Activated CD4-positive, alpha-beta T cell treated with anti-CD3 and anti-CD28 coated beads, Interleukin-2, amount 10 ng/mL, durations not matched to agents 24 days and 14 days (primary cell): Measurements from ENCODE around the gene DLG2. TPM values are rescaled to one million over a fixed set of nuclear protein-coding genes. Genes with fewer than 3 reads are reported as not detected.
"Not testable (repeated sequence)": the region's sequence is repeated elsewhere in the genome, so short reads cannot be mapped to it uniquely, and the experiment has no call there.

ENCODE experiments used
- DNase-seq: peaks from one replicate; pipeline ENCODE4 v3.0.0; 2022
- H3K27ac Mint-ChIP-seq: one replicate; pipeline ENCODE4 v1.8.0; 2022; ENCODE audit warnings: mild to moderate bottlenecking, mixed read lengths
- H3K27me3 Mint-ChIP-seq: one replicate; pipeline ENCODE4 v1.8.0; 2022; ENCODE audit warnings: mixed read lengths
- H3K36me3 Mint-ChIP-seq: one replicate; pipeline ENCODE4 v1.8.0; 2022; ENCODE audit warnings: low read depth, mild to moderate bottlenecking, mixed read lengths
- H3K4me1 Mint-ChIP-seq: one replicate; pipeline ENCODE4 v1.8.0; 2021; ENCODE audit warnings: mixed read lengths
- H3K4me3 Mint-ChIP-seq: one replicate; pipeline ENCODE4 v1.8.0; 2022; ENCODE audit warnings: mild to moderate bottlenecking, moderate library complexity, mixed read lengths
- H3K9me3 Mint-ChIP-seq: one replicate; pipeline ENCODE4 v1.8.0; 2021; ENCODE audit warnings: mixed read lengths
- intact Hi-C: fragments of 100-400 bp; cut with micrococcal nuclease; formaldehyde crosslinking; loops from one replicate; pipeline ENCODE4 v1.15.1; 2023
- total RNA-seq: library from RNA; stranded (reverse); gene quantifications from 2 replicates; pipeline ENCODE4 v1.2.3, GENCODE V29; 2022

DLG2 gene
- total RNA-seq, 1 donor from 2014 or later = 1.0 TPM

GRCh38 chr11:84853841-84854497 lies 773.2 kb downstream of the DLG2 start:
- DNase-seq = no peak
- no peak overlapping the region for H3K27ac Mint-ChIP-seq
- H3K4me1 Mint-ChIP-seq = no peaks in the 10 kb centered on the region
- no peaks in the 10 kb centered on the region for H3K36me3 Mint-ChIP-seq
- no peak overlapping the region for H3K4me3 Mint-ChIP-seq
- no peaks in the 10 kb centered on the region for H3K27me3 Mint-ChIP-seq
- no peaks in the 10 kb centered on the region for H3K9me3 Mint-ChIP-seq
- intact Hi-C loops = no loop called here

GRCh38 chr11:84847842-84848241 lies 779.3 kb downstream of the DLG2 start:
- DNase-seq = no peak
- intact Hi-C loops = no loop called here
- no peaks in the 10 kb centered on the region for H3K4me1 Mint-ChIP-seq
- no peaks in the 10 kb centered on the region for H3K36me3 Mint-ChIP-seq
- no peaks in the 10 kb centered on the region for H3K9me3 Mint-ChIP-seq
- H3K4me3 Mint-ChIP-seq = no peak overlapping the region
- H3K27me3 Mint-ChIP-seq = no peaks in the 10 kb centered on the region
- no peak overlapping the region for H3K27ac Mint-ChIP-seq

GRCh38 chr11:84840201-84840600 lies 786.9 kb downstream of the DLG2 start:
- H3K36me3 Mint-ChIP-seq, intact Hi-C loops, H3K4me3 Mint-ChIP-seq, H3K27me3 Mint-ChIP-seq, DNase-seq, H3K27ac Mint-ChIP-seq, H3K9me3 Mint-ChIP-seq, H3K4me1 Mint-ChIP-seq: not testable (repeated sequence)

- Mint-ChIP-seq H3K4me1 (no peaks in the 10 kb centered on the region), H3K36me3 (no peaks in the 10 kb centered on the region), H3K27me3 (no peaks in the 10 kb centered on the region), H3K4me3 (no peak overlapping the region), H3K9me3 (peaks cover 3% of the 10 kb centered on the region), H3K27ac (no peak overlapping the region)
- intact Hi-C loops = loop anchor here (5.0 kb wide), 1 partner anchor 385 kb away; no protein-coding TSS in a partner anchor
- no peak for DNase-seq
These were observed 789.6 kb downstream of the DLG2 start for GRCh38 chr11:84837402-84838069.

GRCh38 chr11:84836371-84836770 lies 790.8 kb downstream of the DLG2 start:
- intact Hi-C loops = loop anchor here (5.0 kb wide), 1 partner anchor 384 kb away; no protein-coding TSS in a partner anchor
- H3K27ac Mint-ChIP-seq = no peak overlapping the region
- H3K9me3 Mint-ChIP-seq = peaks cover 3% of the 10 kb centered on the region
- no peaks in the 10 kb centered on the region for H3K27me3 Mint-ChIP-seq
- no peak for DNase-seq
- no peaks in the 10 kb centered on the region for H3K4me1 Mint-ChIP-seq
- H3K36me3 Mint-ChIP-seq = no peaks in the 10 kb centered on the region
- H3K4me3 Mint-ChIP-seq = no peak overlapping the region

GRCh38 chr11:84833488-84834088 lies 793.6 kb downstream of the DLG2 start:
- no peaks in the 10 kb centered on the region for H3K4me1 Mint-ChIP-seq

GRCh38 chr11:84830372-84830771 lies 796.8 kb downstream of the DLG2 start:
- Mint-ChIP-seq H3K4me1 (no peaks in the 10 kb centered on the region), H3K36me3 (no peaks in the 10 kb centered on the region), H3K4me3 (no peak overlapping the region), H3K27ac (no peak overlapping the region), H3K27me3 (no peaks in the 10 kb centered on the region), H3K9me3 (no peaks in the 10 kb centered on the region)
- intact Hi-C loops = no loop called here
- DNase-seq = no peak

More at GRCh38 chr11:84833488-84834088, 793.6 kb downstream of the DLG2 start:
- Mint-ChIP-seq H3K4me3 (no peak overlapping the region), H3K27me3 (no peaks in the 10 kb centered on the region), H3K9me3 (no peaks in the 10 kb centered on the region), H3K36me3 (no peaks in the 10 kb centered on the region), H3K27ac (no peak overlapping the region)
- no peak for DNase-seq
- intact Hi-C loops = no loop called here

- Mint-ChIP-seq H3K36me3 (no peaks in the 10 kb centered on the region), H3K27me3 (no peaks in the 10 kb centered on the region), H3K9me3 (no peaks in the 10 kb centered on the region), H3K4me3 (no peak overlapping the region), H3K4me1 (no peaks in the 10 kb centered on the region), H3K27ac (no peak overlapping the region)
- intact Hi-C loops = no loop called here
- DNase-seq = no peak
These were observed 798.0 kb downstream of the DLG2 start for GRCh38 chr11:84829162-84829561.

GRCh38 chr11:84828616-84829015 lies 798.5 kb downstream of the DLG2 start:
- no peaks in the 10 kb centered on the region for H3K36me3 Mint-ChIP-seq
- H3K27ac Mint-ChIP-seq = no peak overlapping the region
- DNase-seq = no peak
- H3K27me3 Mint-ChIP-seq = no peaks in the 10 kb centered on the region
- no peaks in the 10 kb centered on the region for H3K4me1 Mint-ChIP-seq
- H3K9me3 Mint-ChIP-seq = no peaks in the 10 kb centered on the region
- intact Hi-C loops = no loop called here
- no peak overlapping the region for H3K4me3 Mint-ChIP-seq

GRCh38 chr11:84825106-84825660 lies 802.0 kb downstream of the DLG2 start:
- Mint-ChIP-seq H3K4me3 (no peak overlapping the region), H3K4me1 (no peaks in the 10 kb centered on the region), H3K9me3 (no peaks in the 10 kb centered on the region), H3K27me3 (no peaks in the 10 kb centered on the region), H3K36me3 (no peaks in the 10 kb centered on the region), H3K27ac (no peak overlapping the region)
- DNase-seq = no peak
- intact Hi-C loops = no loop called here

GRCh38 chr11:84824624-84825023 lies 802.5 kb downstream of the DLG2 start:
- no peak overlapping the region for H3K4me3 Mint-ChIP-seq
- H3K27ac Mint-ChIP-seq = no peak overlapping the region
- no peaks in the 10 kb centered on the region for H3K27me3 Mint-ChIP-seq
- H3K36me3 Mint-ChIP-seq = no peaks in the 10 kb centered on the region
- intact Hi-C loops = no loop called here
- no peaks in the 10 kb centered on the region for H3K4me1 Mint-ChIP-seq
- H3K9me3 Mint-ChIP-seq = no peaks in the 10 kb centered on the region
- no peak for DNase-seq

- no peak overlapping the region for H3K4me3 Mint-ChIP-seq
- no peak for DNase-seq
- H3K36me3 Mint-ChIP-seq = no peaks in the 10 kb centered on the region
- H3K4me1 Mint-ChIP-seq = no peaks in the 10 kb centered on the region
- no peaks in the 10 kb centered on the region for H3K9me3 Mint-ChIP-seq
- no peak overlapping the region for H3K27ac Mint-ChIP-seq
- H3K27me3 Mint-ChIP-seq = no peaks in the 10 kb centered on the region
- intact Hi-C loops = no loop called here
These were observed 807.6 kb downstream of the DLG2 start for GRCh38 chr11:84819537-84819936.

- DNase-seq = no peak
- H3K27ac Mint-ChIP-seq = no peak overlapping the region
- H3K36me3 Mint-ChIP-seq = no peaks in the 10 kb centered on the region
- intact Hi-C loops = no loop called here
- H3K9me3 Mint-ChIP-seq = no peaks in the 10 kb centered on the region
- H3K27me3 Mint-ChIP-seq = no peaks in the 10 kb centered on the region
- H3K4me3 Mint-ChIP-seq = no peak overlapping the region
- no peaks in the 10 kb centered on the region for H3K4me1 Mint-ChIP-seq
These were observed 808.0 kb downstream of the DLG2 start for GRCh38 chr11:84819128-84819527.

- no peak overlapping the region for H3K27ac Mint-ChIP-seq
- intact Hi-C loops = no loop called here
- no peak for DNase-seq
- no peaks in the 10 kb centered on the region for H3K4me1 Mint-ChIP-seq
- no peaks in the 10 kb centered on the region for H3K27me3 Mint-ChIP-seq
- no peak overlapping the region for H3K4me3 Mint-ChIP-seq
- no peaks in the 10 kb centered on the region for H3K36me3 Mint-ChIP-seq
- no peaks in the 10 kb centered on the region for H3K9me3 Mint-ChIP-seq
These were observed 809.1 kb downstream of the DLG2 start for GRCh38 chr11:84817998-84818397.
